ENCODE measurements around the gene ANXA1.

DNA sequence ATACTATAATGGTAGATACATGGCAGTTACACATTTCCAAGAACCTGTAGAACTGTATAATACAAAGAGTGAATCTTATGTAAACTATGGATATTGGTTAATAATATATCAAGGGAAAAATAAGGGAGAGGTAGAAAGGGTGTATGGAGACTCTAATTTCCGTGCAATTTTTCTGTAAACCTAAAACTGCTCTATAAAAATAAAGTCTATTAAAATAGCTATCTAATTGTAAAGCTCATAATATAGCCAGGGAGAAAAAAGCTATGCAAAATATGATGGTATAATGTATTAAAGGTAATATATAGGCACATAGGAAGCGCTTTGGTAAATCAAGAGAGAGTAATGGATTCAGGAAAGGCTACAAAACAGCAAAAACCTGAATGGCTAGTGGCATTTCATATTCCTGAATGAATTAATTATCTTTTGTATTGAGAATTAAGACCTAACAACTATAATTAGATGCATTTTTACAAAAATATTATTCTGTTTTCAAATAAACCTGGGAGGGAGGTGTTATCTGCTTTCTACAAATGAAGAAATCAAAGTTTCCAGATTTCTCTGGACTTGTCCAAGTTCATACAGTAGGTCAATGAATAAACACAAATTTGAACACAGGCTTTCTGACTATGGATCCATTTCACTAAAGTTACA is 22.8 kb downstream of the ANXA1 start:
- TF ChIP-seq ATF7 (IDR thresholded peaks at IDR 0.05): no peak
- no peak for TF ChIP-seq ATF7 (CRISPR knock-in tag; IDR thresholded peaks at IDR 0.05)
- TF ChIP-seq SRSF9 (IDR thresholded peaks at IDR 0.05; ENCODE audit: borderline replicate concordance, insufficient read depth, low read depth, low read length, poor library complexity, severe bottlenecking): no peak
- TF ChIP-seq MXI1 (IDR thresholded peaks at IDR 0.05; ENCODE audit: borderline replicate concordance, low read depth, low read length): no peak
- TF ChIP-seq MAX (IDR thresholded peaks at IDR 0.05): no peak
- no peak for TF ChIP-seq FOXA3 (CRISPR knock-in tag; IDR thresholded peaks at IDR 0.05)
- no peak for TF ChIP-seq HDAC6 (IDR thresholded peaks at IDR 0.05; ENCODE audit: low read depth, low read length)
